GM10248 (cell line): ENCODE measurements around the gene DAND5.

Experiments
- CTCF ChIA-PET: fragments of 300-600 bp; sonication (Branson Sonifier 250); formaldehyde crosslinking; extraction: SDS; loops from one replicate; lab custom pipeline; 2021; ENCODE audit warnings: antibody characterized with exemption; lab: Yijun Ruan, JAX
- POLR2A ChIA-PET: fragments of 350-650 bp; sonication (Branson Sonifier 250); formaldehyde crosslinking; extraction: SDS; loops from one replicate; lab custom pipeline; 2020; ENCODE audit warnings: antibody characterized with exemption; lab: Yijun Ruan, JAX
- DNase-seq: peaks from one replicate; pipeline ENCODE4 v3.0.0; 2012; ENCODE audit errors: extremely low spot score
- TF ChIP-seq, protein P1 (sequence below): IDR thresholded peaks from 2 replicates; pipeline ENCODE4 v1.5.1; 2012; ENCODE audit warnings: mild to moderate bottlenecking, low read depth; ENCODE audit errors: extremely low read depth, missing control alignments, control extremely low read depth

Gene DAND5

DNA sequence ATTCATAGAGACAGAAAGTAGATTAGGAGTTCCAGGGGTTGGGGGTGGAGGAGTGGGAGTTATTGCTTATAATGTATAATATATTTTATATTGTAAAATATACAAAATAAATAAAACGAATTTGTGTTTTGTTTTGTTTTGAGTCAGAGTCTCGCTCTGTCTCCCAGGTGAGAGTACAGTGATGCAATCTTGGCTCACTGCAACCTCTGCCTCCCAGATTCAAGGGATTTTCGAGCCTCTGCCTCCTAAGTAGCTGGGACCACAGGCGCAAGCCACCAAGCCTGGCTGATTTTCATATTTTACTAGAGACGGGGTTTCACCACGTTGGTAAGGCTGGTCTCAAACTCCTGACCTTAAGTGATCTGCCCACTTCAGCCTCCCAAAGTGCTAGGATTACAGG is 9.9 kb upstream of the DAND5 start:
- no peak for DNase-seq
- TF ChIP-seq, protein P1, sequence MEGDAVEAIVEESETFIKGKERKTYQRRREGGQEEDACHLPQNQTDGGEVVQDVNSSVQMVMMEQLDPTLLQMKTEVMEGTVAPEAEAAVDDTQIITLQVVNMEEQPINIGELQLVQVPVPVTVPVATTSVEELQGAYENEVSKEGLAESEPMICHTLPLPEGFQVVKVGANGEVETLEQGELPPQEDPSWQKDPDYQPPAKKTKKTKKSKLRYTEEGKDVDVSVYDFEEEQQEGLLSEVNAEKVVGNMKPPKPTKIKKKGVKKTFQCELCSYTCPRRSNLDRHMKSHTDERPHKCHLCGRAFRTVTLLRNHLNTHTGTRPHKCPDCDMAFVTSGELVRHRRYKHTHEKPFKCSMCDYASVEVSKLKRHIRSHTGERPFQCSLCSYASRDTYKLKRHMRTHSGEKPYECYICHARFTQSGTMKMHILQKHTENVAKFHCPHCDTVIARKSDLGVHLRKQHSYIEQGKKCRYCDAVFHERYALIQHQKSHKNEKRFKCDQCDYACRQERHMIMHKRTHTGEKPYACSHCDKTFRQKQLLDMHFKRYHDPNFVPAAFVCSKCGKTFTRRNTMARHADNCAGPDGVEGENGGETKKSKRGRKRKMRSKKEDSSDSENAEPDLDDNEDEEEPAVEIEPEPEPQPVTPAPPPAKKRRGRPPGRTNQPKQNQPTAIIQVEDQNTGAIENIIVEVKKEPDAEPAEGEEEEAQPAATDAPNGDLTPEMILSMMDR: no peak
- CTCF ChIA-PET: interaction anchor here (1.0 to 1.2 kb wide), 2 partner anchors 74 to 135 kb away, joined by 4 read pairs; no protein-coding TSS in a partner anchor
- POLR2A ChIA-PET: no interaction called here

DNA sequence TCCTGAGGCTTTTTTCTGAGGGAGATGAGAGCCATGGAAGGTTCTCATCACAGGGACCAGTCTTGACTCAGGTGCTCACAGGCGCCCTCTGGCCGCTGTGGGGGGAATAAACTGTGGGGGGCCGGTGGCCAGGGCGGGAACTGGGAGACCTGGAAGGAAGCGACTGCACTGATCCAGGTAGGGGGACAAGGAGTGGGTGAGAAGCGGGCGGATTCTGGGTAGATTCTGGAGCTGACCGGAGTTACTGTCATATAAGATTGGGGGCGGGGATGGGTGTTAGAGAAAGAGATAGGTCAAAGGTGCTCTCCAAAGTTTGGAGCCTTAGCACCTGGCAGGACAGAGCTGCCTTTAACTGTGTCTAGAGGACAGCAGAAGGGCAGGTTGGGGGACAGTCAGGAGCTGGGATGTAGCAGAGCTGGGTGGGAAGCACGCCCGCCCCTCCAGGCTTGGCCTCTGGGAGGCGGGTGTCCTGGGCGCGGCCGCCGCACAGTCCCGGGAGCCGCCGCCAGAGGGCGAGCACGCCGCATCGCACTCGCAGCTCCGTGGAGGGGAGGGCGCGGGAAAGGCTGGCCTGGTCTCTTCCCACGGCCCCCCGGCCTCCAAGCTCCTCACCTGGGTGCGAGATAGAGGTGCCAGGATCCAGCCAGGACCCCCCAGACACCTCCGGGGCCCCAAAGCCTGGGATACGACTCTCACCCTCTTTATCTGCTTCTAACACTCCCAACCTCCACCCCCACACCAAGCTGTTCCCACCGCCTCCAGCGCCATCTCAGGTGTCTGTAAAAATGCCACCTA is 4.2 kb upstream of the DAND5 start:
- TF ChIP-seq, protein P1: peak; percentile 99
- ChIA-PET POLR2A (interaction anchor here (0.8 kb wide), 2 partner anchors 8 to 74 kb away, joined by 3 read pairs; partner anchors contain the start of genes GADD45GIP1 and GCDH), CTCF (interaction anchor here (0.6 to 7.2 kb wide), 88 partner anchors 11 to 764 kb away, joined by 3 to 129 read pairs (median 6); partner anchors contain the start of genes CALR, DNASE2, FARSA and GADD45GIP1)
- DNase-seq: peak; percentile 88

DNA sequence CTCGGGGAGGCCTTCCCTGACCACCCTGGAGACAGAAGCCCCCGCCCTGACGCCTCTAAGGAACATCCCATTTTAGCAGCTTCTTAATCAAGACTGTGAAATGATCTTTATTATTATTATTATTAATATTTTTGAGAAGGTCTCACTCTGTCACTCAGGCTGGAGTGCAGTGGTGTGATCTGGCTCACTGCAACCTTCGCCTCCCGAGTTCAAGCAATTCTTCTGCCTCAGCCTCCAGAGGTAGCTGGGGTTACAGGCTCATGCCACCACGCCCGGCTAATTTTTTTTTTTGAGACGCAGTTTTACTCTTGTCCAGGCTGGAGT is 3.6 kb upstream of the DAND5 start:
- CTCF ChIA-PET: interaction anchor here (0.6 to 7.2 kb wide), 85 partner anchors 11 to 764 kb away, joined by 3 to 129 read pairs (median 6); partner anchors contain the start of genes CALR, DNASE2, FARSA and GADD45GIP1
- TF ChIP-seq, protein P1: no peak
- POLR2A ChIA-PET: interaction anchor here (0.8 kb wide), 2 partner anchors 9 to 75 kb away, joined by 3 read pairs; partner anchors contain the start of genes GADD45GIP1 and GCDH
- DNase-seq: no peak

DNA sequence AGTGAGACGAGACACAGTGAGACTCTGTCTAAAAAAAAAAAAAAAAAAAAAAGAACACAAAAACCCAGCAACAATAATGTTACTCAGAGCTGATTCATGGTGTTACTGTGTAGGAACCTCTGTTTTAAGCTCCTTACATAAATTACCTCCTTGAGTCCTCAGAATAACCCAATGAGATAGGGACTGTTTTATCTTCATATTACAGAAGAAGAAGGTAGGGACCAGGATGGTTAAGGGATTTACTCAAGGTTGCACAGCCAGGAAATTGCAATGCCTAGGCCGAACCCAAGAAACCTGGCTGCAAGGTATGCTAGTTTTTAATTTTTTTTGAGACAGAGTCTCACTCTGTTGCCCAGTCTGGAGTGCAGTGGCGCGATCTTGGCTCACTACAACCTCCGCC is 1.5 kb upstream of the DAND5 start:
- no peak for DNase-seq
- TF ChIP-seq, protein P1: no peak
- ChIA-PET CTCF (interaction anchor here (0.8 to 7.2 kb wide), 7 partner anchors 9 to 163 kb away, joined by 3 to 129 read pairs (median 36); no protein-coding TSS in a partner anchor), POLR2A (interaction anchor here (1.0 kb wide), 1 partner anchor 29 kb away, joined by 3 read pairs; no protein-coding TSS in a partner anchor)

DNA sequence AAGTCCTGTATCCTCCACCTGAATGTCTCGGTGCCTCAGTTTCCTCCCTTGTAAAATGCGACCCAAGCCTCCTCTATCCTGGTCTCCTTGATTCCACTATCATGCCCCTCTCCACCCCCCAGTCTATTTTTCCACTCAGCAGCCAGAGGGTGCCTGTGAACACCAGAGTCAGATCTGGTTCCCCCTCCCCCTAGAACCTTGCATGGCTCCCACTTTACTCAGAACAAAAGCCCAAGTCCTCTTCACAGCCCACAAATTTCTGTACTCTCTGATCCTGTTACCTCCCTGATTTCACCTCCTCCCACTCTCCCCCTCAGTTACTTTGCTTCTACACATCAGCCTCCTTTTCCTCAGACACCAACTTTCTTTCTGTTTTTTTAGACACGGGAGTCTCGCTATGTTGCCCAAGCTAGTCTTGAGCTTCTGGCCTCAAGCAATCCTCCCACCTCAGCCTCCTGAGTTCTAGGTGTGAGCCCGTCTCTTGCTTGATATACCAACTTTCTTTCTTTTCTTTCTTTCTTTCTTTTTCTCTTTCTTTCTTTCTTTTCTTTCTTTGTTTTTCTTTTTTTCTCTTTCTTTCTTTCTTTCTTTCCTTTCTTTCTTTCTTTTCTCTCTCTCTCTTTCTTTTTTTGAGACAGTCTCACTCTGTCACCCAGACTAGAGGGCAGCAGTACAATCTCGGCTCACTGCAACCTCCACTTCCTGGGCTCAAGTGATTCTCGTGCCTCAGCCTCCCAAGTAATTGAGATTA is 869 bp downstream of the DAND5 start:
- ChIA-PET POLR2A (no interaction called here), CTCF (interaction anchor here (3.2 to 7.2 kb wide), 2 partner anchors 91 to 123 kb away, joined by 10 to 129 read pairs; no protein-coding TSS in a partner anchor)
- TF ChIP-seq, protein P1: no peak
- no peak for DNase-seq

DNA sequence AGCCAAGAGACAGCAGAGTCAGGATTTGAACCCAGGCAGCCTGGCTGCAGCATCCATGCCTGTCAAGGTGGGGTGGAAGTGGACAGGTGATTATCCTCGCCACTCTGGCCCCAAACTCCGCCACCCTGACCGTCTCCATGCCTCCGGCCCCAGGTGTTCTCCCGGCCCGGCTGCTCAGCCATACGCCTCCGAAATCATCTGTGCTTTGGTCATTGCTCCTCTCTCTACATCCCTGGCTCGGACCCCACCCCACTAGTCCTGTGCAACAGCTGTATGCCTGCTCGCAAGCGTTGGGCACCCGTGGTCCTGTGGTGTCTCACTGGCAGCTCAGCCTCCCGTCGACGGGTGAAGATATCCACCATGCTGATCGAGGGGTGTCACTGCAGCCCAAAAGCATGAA is 3.9 kb downstream of the DAND5 start:
- ChIA-PET POLR2A (no interaction called here), CTCF (interaction anchor here (0.6 to 8.4 kb wide), 5 partner anchors 8 to 121 kb away, joined by 3 to 270 read pairs (median 98); no protein-coding TSS in a partner anchor)
- no peak for DNase-seq
- TF ChIP-seq, protein P1: no peak
